DND-41 (cell line): Measurements from ENCODE around the gene TMC3.
A peak's percentile ranks its signal among the peaks of the same experiment; 100 is the strongest.

Source experiments
- EZH2 ChIP-seq: IDR thresholded peaks from 3 replicates; pipeline ENCODE4 v1.6.1; 2012; ENCODE audit warnings: borderline replicate concordance, low read depth, mild to moderate bottlenecking, moderate library complexity, low read length, inconsistent platforms; ENCODE audit not compliant: severe bottlenecking
- TF ChIP-seq, protein P1 (sequence below): IDR thresholded peaks from 2 replicates; pipeline ENCODE4 v1.5.1; 2012; ENCODE audit warnings: borderline replicate concordance, low read length, moderate library complexity, mild to moderate bottlenecking; ENCODE audit not compliant: poor library complexity, severe bottlenecking; ENCODE audit errors: extremely low read depth

DNA sequence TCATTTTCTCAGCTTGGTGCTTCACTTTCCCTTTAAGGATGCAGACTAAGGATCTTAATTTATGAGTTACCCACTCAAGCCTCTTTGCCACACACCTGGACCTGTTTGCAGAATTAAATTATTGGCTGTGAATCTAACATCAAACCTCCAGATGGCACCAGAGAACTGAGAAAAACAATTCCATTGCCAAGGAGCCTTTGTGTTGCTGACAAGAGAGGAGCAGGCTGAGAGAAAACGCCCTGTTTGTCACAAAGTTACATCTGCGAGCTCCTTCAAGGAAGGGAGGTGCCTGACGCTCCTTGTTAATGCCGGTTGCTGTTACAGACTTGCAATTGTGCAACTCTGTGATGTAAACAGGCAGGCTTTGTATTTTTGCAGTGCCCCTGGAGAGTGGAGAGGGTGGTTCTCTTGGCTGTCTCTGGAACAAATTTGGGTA, 36.3 kb upstream of the TMC3 start:
- TF ChIP-seq, protein P1, sequence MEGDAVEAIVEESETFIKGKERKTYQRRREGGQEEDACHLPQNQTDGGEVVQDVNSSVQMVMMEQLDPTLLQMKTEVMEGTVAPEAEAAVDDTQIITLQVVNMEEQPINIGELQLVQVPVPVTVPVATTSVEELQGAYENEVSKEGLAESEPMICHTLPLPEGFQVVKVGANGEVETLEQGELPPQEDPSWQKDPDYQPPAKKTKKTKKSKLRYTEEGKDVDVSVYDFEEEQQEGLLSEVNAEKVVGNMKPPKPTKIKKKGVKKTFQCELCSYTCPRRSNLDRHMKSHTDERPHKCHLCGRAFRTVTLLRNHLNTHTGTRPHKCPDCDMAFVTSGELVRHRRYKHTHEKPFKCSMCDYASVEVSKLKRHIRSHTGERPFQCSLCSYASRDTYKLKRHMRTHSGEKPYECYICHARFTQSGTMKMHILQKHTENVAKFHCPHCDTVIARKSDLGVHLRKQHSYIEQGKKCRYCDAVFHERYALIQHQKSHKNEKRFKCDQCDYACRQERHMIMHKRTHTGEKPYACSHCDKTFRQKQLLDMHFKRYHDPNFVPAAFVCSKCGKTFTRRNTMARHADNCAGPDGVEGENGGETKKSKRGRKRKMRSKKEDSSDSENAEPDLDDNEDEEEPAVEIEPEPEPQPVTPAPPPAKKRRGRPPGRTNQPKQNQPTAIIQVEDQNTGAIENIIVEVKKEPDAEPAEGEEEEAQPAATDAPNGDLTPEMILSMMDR: peak; percentile 77
- TF ChIP-seq EZH2: no peak
